ENCODE measurements around the gene KNOP1.
"Not testable (repeated sequence)": the region's sequence is repeated elsewhere in the genome, so short reads cannot be mapped to it uniquely, and the experiment has no call there.

Gene KNOP1

GRCh38 chr16:19691161-19691711 is 26.8 kb downstream of the KNOP1 start:
- H3K36me3 Mint-ChIP-seq (ENCODE audit: low read depth): peaks cover 19% of the 10 kb centered on the region
- H3K27me3 Mint-ChIP-seq (ENCODE audit: low read depth): no peaks in the 10 kb centered on the region
- H3K4me1 Mint-ChIP-seq (ENCODE audit: low read depth): peaks cover 17% of the 10 kb centered on the region
- H3K9me3 Mint-ChIP-seq: no peaks in the 10 kb centered on the region
- no peak overlapping the region for H3K4me3 Mint-ChIP-seq
- no peak for DNase-seq (ENCODE audit: low spot score)
- no peak overlapping the region for H3K27ac Mint-ChIP-seq

GRCh38 chr16:19690196-19690595 is 27.8 kb downstream of the KNOP1 start:
- peaks cover 29% of the 10 kb centered on the region for H3K36me3 Mint-ChIP-seq (ENCODE audit: low read depth)
- peaks cover 15% of the 10 kb centered on the region for H3K4me1 Mint-ChIP-seq (ENCODE audit: low read depth)
- H3K27ac Mint-ChIP-seq: no peak overlapping the region
- no peak for DNase-seq (ENCODE audit: low spot score)
- no peak overlapping the region for H3K4me3 Mint-ChIP-seq
- H3K9me3 Mint-ChIP-seq: peaks cover 4% of the 10 kb centered on the region
- H3K27me3 Mint-ChIP-seq (ENCODE audit: low read depth): no peaks in the 10 kb centered on the region

- Mint-ChIP-seq H3K9me3 (peaks cover 6% of the 10 kb centered on the region), H3K36me3 (ENCODE audit: low read depth) (peaks cover 35% of the 10 kb centered on the region), H3K27ac (no peak overlapping the region), H3K4me3 (no peak overlapping the region), H3K4me1 (ENCODE audit: low read depth) (peaks cover 15% of the 10 kb centered on the region), H3K27me3 (ENCODE audit: low read depth) (no peaks in the 10 kb centered on the region)
- no peak for DNase-seq (ENCODE audit: low spot score)
These were observed 28.7 kb downstream of the KNOP1 start for GRCh38 chr16:19689342-19689741.

- Mint-ChIP-seq H3K27me3 (ENCODE audit: low read depth) (no peaks in the 10 kb centered on the region), H3K9me3 (peaks cover 8% of the 10 kb centered on the region), H3K4me1 (ENCODE audit: low read depth) (peaks cover 15% of the 10 kb centered on the region), H3K27ac (no peak overlapping the region), H3K36me3 (ENCODE audit: low read depth) (peaks cover 40% of the 10 kb centered on the region), H3K4me3 (no peak overlapping the region)
- DNase-seq (ENCODE audit: low spot score): no peak
These were observed 29.5 kb downstream of the KNOP1 start for GRCh38 chr16:19688396-19689024.

- Mint-ChIP-seq H3K27ac (no peak overlapping the region), H3K36me3 (ENCODE audit: low read depth) (peaks cover 45% of the 10 kb centered on the region), H3K27me3 (ENCODE audit: low read depth) (no peaks in the 10 kb centered on the region), H3K9me3 (peaks cover 11% of the 10 kb centered on the region), H3K4me3 (no peak overlapping the region), H3K4me1 (ENCODE audit: low read depth) (peaks cover 15% of the 10 kb centered on the region)
- DNase-seq (ENCODE audit: low spot score): no peak
These were observed 30.7 kb downstream of the KNOP1 start for GRCh38 chr16:19687279-19687678.

- DNase-seq (ENCODE audit: low spot score): no peak
- Mint-ChIP-seq H3K27ac (no peak overlapping the region), H3K36me3 (ENCODE audit: low read depth) (peaks cover 41% of the 10 kb centered on the region), H3K4me1 (ENCODE audit: low read depth) (peaks cover 15% of the 10 kb centered on the region), H3K9me3 (peaks cover 11% of the 10 kb centered on the region), H3K27me3 (ENCODE audit: low read depth) (no peaks in the 10 kb centered on the region), H3K4me3 (no peak overlapping the region)
These were observed 32.9 kb downstream of the KNOP1 start for GRCh38 chr16:19685176-19685575.

- Mint-ChIP-seq H3K9me3 (peaks cover 11% of the 10 kb centered on the region), H3K27ac (no peak overlapping the region), H3K36me3 (ENCODE audit: low read depth) (peaks cover 41% of the 10 kb centered on the region), H3K27me3 (ENCODE audit: low read depth) (no peaks in the 10 kb centered on the region), H3K4me1 (ENCODE audit: low read depth) (peaks cover 8% of the 10 kb centered on the region), H3K4me3 (no peak overlapping the region)
- no peak for DNase-seq (ENCODE audit: low spot score)
These were observed 34.4 kb downstream of the KNOP1 start for GRCh38 chr16:19683453-19684236.

GRCh38 chr16:19681637-19682036 is 36.4 kb downstream of the KNOP1 start:
- no peak for DNase-seq (ENCODE audit: low spot score)
- H3K4me1 Mint-ChIP-seq (ENCODE audit: low read depth): peaks cover 1% of the 10 kb centered on the region
- no peak overlapping the region for H3K27ac Mint-ChIP-seq
- H3K36me3 Mint-ChIP-seq (ENCODE audit: low read depth): peaks cover 36% of the 10 kb centered on the region
- peaks cover 11% of the 10 kb centered on the region for H3K9me3 Mint-ChIP-seq
- H3K27me3 Mint-ChIP-seq (ENCODE audit: low read depth): no peaks in the 10 kb centered on the region
- H3K4me3 Mint-ChIP-seq: no peak overlapping the region

GRCh38 chr16:19680881-19681340 is 37.1 kb downstream of the KNOP1 start:
- Mint-ChIP-seq H3K27me3 (ENCODE audit: low read depth) (no peaks in the 10 kb centered on the region), H3K27ac (no peak overlapping the region), H3K4me3 (no peak overlapping the region), H3K4me1 (ENCODE audit: low read depth) (peaks cover 1% of the 10 kb centered on the region), H3K36me3 (ENCODE audit: low read depth) (peaks cover 33% of the 10 kb centered on the region), H3K9me3 (peaks cover 11% of the 10 kb centered on the region)
- DNase-seq (ENCODE audit: low spot score): no peak

- not testable (repeated sequence) for H3K27ac Mint-ChIP-seq; H3K4me3 Mint-ChIP-seq; DNase-seq (ENCODE audit: low spot score); H3K4me1 Mint-ChIP-seq (ENCODE audit: low read depth); H3K9me3 Mint-ChIP-seq; H3K27me3 Mint-ChIP-seq (ENCODE audit: low read depth)
- H3K36me3 Mint-ChIP-seq (ENCODE audit: low read depth): peaks cover 23% of the 10 kb centered on the region
These were observed 38.7 kb downstream of the KNOP1 start for GRCh38 chr16:19679281-19679680.

GRCh38 chr16:19678804-19679203 is 39.2 kb downstream of the KNOP1 start:
- no peak overlapping the region for H3K4me3 Mint-ChIP-seq
- H3K27ac Mint-ChIP-seq: no peak overlapping the region
- peaks cover 5% of the 10 kb centered on the region for H3K9me3 Mint-ChIP-seq
- peaks cover 22% of the 10 kb centered on the region for H3K36me3 Mint-ChIP-seq (ENCODE audit: low read depth)
- H3K27me3 Mint-ChIP-seq (ENCODE audit: low read depth): no peaks in the 10 kb centered on the region
- no peak for DNase-seq (ENCODE audit: low spot score)
- peaks cover 1% of the 10 kb centered on the region for H3K4me1 Mint-ChIP-seq (ENCODE audit: low read depth)

- no peaks in the 10 kb centered on the region for H3K27me3 Mint-ChIP-seq (ENCODE audit: low read depth)
- no peak for DNase-seq (ENCODE audit: low spot score)
- H3K4me1 Mint-ChIP-seq (ENCODE audit: low read depth): peaks cover 1% of the 10 kb centered on the region
- no peak overlapping the region for H3K4me3 Mint-ChIP-seq
- no peaks in the 10 kb centered on the region for H3K9me3 Mint-ChIP-seq
- no peak overlapping the region for H3K27ac Mint-ChIP-seq
- peaks cover 10% of the 10 kb centered on the region for H3K36me3 Mint-ChIP-seq (ENCODE audit: low read depth)
These were observed 40.6 kb downstream of the KNOP1 start for GRCh38 chr16:19677402-19677801.

- Mint-ChIP-seq H3K36me3 (ENCODE audit: low read depth) (peaks cover 8% of the 10 kb centered on the region), H3K27ac (no peak overlapping the region), H3K27me3 (ENCODE audit: low read depth) (no peaks in the 10 kb centered on the region), H3K4me3 (no peak overlapping the region), H3K9me3 (no peaks in the 10 kb centered on the region), H3K4me1 (ENCODE audit: low read depth) (no peaks in the 10 kb centered on the region)
- DNase-seq (ENCODE audit: low spot score): no peak
These were observed 43.5 kb downstream of the KNOP1 start for GRCh38 chr16:19674485-19674884.

- no peaks in the 10 kb centered on the region for H3K4me1 Mint-ChIP-seq (ENCODE audit: low read depth)
These were observed 45.6 kb downstream of the KNOP1 start for GRCh38 chr16:19672378-19672777.

More at GRCh38 chr16:19672378-19672777, 45.6 kb downstream of the KNOP1 start:
- Mint-ChIP-seq H3K4me3 (no peak overlapping the region), H3K27ac (no peak overlapping the region), H3K36me3 (ENCODE audit: low read depth) (peaks cover 12% of the 10 kb centered on the region), H3K27me3 (ENCODE audit: low read depth) (no peaks in the 10 kb centered on the region), H3K9me3 (no peaks in the 10 kb centered on the region)
- DNase-seq (ENCODE audit: low spot score): no peak

All from T-helper 2 cell treated with Interferon-gamma antibody and Interleukin-4, amounts not matched to agents 5 μg/mL and 100 μg/mL, for 36 hours (primary cell).